ENCODE results near the gene CCDC149. TPM values are rescaled to one million over a fixed set of nuclear protein-coding genes. Genes with fewer than 3 reads are reported as not detected.

The CCDC149 gene
- total and polyA plus RNA-seq, 2 of the 13 experiments (the other 11 are each of a cell fraction or from before 2014, with no cell fraction given), result 0.44 to 0.95 TPM

DNA sequence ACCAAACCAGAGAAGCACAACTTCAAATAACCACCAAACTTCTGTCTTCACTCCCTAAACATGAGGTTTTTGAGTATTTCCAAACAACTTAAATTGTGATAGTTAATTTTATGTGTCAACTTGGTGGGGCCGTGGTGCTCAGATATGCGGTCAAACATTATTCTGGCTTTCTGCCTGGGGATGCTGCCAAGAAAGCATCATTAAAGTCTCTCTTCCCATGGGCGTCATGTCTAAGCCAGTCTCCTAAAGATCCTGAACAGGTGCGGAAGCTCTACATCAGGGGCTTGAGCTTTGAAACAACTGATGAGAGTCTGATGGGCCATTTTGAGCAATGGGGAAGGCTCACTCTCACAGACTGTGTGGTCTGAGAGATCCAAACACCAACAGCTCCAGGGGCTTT, 141.6 kb downstream of the CCDC149 start (continued):
- TF ChIP-seq SNAPC5 (CRISPR knock-in tag; IDR thresholded peaks at IDR 0.05; ENCODE audit: borderline replicate concordance), result no peak
- no peak for TF ChIP-seq RAD51 (IDR thresholded peaks at IDR 0.05; ENCODE audit: borderline replicate concordance)
- no peak for TF ChIP-seq GFI1 (CRISPR knock-in tag; IDR thresholded peaks at IDR 0.05; ENCODE audit: borderline replicate concordance)

- no peaks in the 10 kb centered on the region for H3K4me1 ChIP-seq (ENCODE audit: insufficient read depth, low read length)
- FAIRE-seq, result no peak
- no peak for ATAC-seq
- no peak for TF ChIP-seq KDM6A (CRISPR knock-in tag; IDR thresholded peaks at IDR 0.05; ENCODE audit: low read depth)
- no peak for TF ChIP-seq MED8 (CRISPR knock-in tag; IDR thresholded peaks at IDR 0.05; ENCODE audit: insufficient replicate concordance)
- TF ChIP-seq NCOA1 (CRISPR knock-in tag; IDR thresholded peaks at IDR 0.05), result no peak
- TF ChIP-seq ZNF766 (CRISPR knock-in tag; IDR thresholded peaks at IDR 0.05; ENCODE audit: borderline replicate concordance), result no peak
- no peak for TF ChIP-seq NONO (IDR thresholded peaks at IDR 0.05)
- TF ChIP-seq NONO (CRISPR knock-in tag; conservative IDR thresholded peaks at IDR 0.05), result no peak
- TF ChIP-seq DNMT1 (CRISPR knock-in tag; IDR thresholded peaks at IDR 0.05), result no peak
- no peak for TF ChIP-seq TRIM24 (CRISPR knock-in tag; IDR thresholded peaks at IDR 0.05)
- TF ChIP-seq HNRNPH1 (optimal IDR thresholded peaks at IDR 0.05; ENCODE audit: low read depth, low read length), result no peak
- TF ChIP-seq DBP (CRISPR knock-in tag; IDR thresholded peaks at IDR 0.05; ENCODE audit: not compliant biosample characterization), result no peak
- TF ChIP-seq POLR2G (IDR thresholded peaks at IDR 0.05; ENCODE audit: low read depth, low read length), result no peak
- no peak for TF ChIP-seq TAF15 (IDR thresholded peaks at IDR 0.05; ENCODE audit: low read depth, low read length, poor library complexity, severe bottlenecking)
- TF ChIP-seq ARID2 (CRISPR knock-in tag; IDR thresholded peaks at IDR 0.05; ENCODE audit: borderline replicate concordance), result no peak
- TF ChIP-seq ZZZ3 (CRISPR knock-in tag; IDR thresholded peaks at IDR 0.05; ENCODE audit: borderline replicate concordance), result no peak
- no peak for TF ChIP-seq RBFOX2 (IDR thresholded peaks at IDR 0.05; ENCODE audit: low read depth, low read length)
- TF ChIP-seq, protein P1, sequence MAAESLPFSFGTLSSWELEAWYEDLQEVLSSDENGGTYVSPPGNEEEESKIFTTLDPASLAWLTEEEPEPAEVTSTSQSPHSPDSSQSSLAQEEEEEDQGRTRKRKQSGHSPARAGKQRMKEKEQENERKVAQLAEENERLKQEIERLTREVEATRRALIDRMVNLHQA (CRISPR knock-in tag; IDR thresholded peaks at IDR 0.05), result no peak
- TF ChIP-seq ZNF329 (CRISPR knock-in tag; IDR thresholded peaks at IDR 0.05; ENCODE audit: low read depth), result no peak
- no peak overlapping the region for H3K4me2 ChIP-seq (ENCODE audit: low read depth, low read length)
- no peak overlapping the region for H3K9ac ChIP-seq (ENCODE audit: insufficient read depth, low read depth, low read length)
- POLR2A ChIA-PET, result no interaction called here
- CTCF ChIA-PET (ENCODE audit: low intra/inter-chr PET ratio, low total read pairs), result no interaction called here
- DNase-seq (ENCODE audit: low spot score), result no peak
- no peak overlapping the region for H2AFZ ChIP-seq (ENCODE audit: low read length)
- no peaks in the 10 kb centered on the region for H3K9me3 ChIP-seq (ENCODE audit: low read length)
- no peaks in the 10 kb centered on the region for H4K20me1 ChIP-seq (ENCODE audit: insufficient read depth, low read length)
- no peaks in the 10 kb centered on the region; a peak in 1 of 5 replicates for H3K27me3 ChIP-seq (ENCODE audit: control insufficient read depth in 1 of 2, insufficient read depth in 2 of 2, low read length in 2 of 2)
- no peak overlapping the region for H3K27ac ChIP-seq (ENCODE audit: extremely low read length, insufficient read depth, low read length)
- H3K79me2 ChIP-seq (ENCODE audit: insufficient read depth, low read length), result no peaks in the 10 kb centered on the region
- intact Hi-C loops (cut with micrococcal nuclease; ENCODE audit: unreplicated experiment), result no loop called here
- H3K4me3 ChIP-seq (replicated peaks in 1 of 3; ENCODE audit: insufficient read depth in 1 of 3, low read depth in 2 of 3, low read length in 3 of 3), result no peak overlapping the region
- no TSS peak for BruUV-seq (replicated peaks)
- WGBS (ENCODE audit: low lambda C conversion rate), result 24% methylated on average over 4 of the region's 4 CpGs
- in situ Hi-C loops (cut with HindIII; ENCODE audit: extremely low pct_ligation_motif_present, low pct_unique_long_range_greater_than_20kb), result no loop called here
- no peaks in the 10 kb centered on the region for H3K36me3 ChIP-seq (replicated peaks in 1 of 2; ENCODE audit: control insufficient read depth in 1 of 2, insufficient read depth in 2 of 2, low read length in 2 of 2)
Observed at GRCh38 chr4:24770667-24771066, 142.2 kb downstream of the CCDC149 start.

Data from HepG2 (cell line).